ENCODE results near the gene TTC7B.

DNA sequence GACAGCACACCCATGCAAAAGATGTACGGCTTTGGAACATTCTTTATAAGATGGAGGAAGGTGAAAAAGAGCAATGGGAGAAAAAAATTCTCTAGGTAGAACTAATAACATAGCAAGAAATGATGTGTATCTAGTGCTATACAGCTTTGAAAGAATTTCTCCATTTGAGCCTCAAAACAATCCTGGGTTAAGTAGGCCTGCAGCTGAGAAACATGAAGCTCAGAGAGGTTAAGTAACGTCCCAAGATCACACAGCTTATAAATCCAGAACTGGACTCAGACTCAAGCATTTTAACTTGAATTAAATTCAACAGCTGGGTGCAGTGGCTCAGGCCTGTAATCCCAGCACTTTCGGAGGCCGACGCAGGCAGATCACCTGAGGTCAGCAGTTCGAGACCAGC lies 32.9 kb downstream of the TTC7B start:
- TF ChIP-seq, protein P1, sequence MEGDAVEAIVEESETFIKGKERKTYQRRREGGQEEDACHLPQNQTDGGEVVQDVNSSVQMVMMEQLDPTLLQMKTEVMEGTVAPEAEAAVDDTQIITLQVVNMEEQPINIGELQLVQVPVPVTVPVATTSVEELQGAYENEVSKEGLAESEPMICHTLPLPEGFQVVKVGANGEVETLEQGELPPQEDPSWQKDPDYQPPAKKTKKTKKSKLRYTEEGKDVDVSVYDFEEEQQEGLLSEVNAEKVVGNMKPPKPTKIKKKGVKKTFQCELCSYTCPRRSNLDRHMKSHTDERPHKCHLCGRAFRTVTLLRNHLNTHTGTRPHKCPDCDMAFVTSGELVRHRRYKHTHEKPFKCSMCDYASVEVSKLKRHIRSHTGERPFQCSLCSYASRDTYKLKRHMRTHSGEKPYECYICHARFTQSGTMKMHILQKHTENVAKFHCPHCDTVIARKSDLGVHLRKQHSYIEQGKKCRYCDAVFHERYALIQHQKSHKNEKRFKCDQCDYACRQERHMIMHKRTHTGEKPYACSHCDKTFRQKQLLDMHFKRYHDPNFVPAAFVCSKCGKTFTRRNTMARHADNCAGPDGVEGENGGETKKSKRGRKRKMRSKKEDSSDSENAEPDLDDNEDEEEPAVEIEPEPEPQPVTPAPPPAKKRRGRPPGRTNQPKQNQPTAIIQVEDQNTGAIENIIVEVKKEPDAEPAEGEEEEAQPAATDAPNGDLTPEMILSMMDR (IDR thresholded peaks at IDR 0.05): no peak
- TF ChIP-seq POLR2A (IDR thresholded peaks at IDR 0.05): no peak
